HG02588 (cell line): ENCODE measurements around the gene HCFC1.

Source experiments
- ATAC-seq: cut with Tn5 transposase; IDR thresholded peaks from one replicate; pipeline ENCODE4 v1.9.1; 2021; ENCODE audit warnings: mild to moderate bottlenecking, moderate library complexity; ENCODE audit not compliant: unreplicated experiment

Gene HCFC1

DNA sequence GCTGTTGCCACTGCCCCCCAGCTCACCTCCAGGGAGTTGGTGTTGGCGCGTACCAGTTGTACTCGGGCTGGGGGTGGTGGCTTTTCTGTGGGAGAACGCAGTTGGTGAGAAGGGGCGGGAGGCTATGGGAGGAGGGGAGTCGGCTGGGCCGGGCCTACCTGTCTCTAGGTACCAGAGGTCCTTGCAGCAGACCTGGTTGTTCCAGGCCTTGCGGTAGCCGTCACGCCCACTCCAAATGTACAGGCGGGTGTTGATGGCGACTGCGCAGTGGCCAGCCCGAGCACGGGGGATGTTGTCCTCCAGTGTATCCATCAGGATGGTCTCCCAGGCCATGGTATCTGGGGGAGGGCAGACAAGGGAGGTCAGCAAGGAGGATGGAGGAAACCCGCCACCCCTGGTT is 11.5 kb downstream of the HCFC1 start:
- no peak for ATAC-seq

DNA sequence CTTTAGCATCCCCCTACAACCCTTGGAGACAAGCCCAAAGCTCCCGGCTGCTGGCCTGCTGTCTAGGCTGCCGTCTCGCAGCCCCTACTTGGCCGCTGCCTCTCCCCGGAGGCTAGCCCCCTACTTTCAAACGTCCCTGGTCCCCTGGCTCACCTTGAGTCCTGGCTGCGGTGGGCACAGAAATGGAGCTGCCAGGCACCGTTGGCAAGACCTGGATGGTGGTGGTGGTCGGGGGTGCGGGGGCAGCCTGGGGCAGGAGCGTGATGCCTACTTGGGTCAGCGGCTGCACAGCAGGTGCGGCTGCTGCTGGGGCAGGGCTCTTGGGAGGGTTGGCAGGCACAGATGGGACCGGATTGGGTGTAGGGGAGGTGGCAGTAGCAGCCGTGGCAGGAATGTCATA is 12.0 kb downstream of the HCFC1 start:
- ATAC-seq: no peak

DNA sequence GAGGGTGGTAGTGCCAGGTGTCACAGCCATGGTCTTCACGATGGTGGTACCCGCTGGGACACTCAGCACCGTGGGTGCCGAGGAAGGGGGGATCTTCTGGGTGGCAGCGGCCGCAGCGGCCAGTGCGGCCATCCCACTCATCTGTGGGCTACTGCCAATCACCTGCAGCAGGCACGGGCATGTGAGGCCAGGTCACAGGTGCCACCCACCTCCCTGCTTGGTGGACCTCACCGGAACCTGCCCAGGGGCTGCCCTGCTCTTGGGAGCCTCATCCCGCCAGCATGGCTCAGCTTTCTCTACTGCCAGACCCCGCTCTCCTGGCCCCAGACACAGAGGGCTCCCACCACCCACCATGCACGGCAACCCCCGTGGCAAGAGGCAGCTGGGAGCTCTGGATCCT is 13.0 kb downstream of the HCFC1 start:
- ATAC-seq: no peak

DNA sequence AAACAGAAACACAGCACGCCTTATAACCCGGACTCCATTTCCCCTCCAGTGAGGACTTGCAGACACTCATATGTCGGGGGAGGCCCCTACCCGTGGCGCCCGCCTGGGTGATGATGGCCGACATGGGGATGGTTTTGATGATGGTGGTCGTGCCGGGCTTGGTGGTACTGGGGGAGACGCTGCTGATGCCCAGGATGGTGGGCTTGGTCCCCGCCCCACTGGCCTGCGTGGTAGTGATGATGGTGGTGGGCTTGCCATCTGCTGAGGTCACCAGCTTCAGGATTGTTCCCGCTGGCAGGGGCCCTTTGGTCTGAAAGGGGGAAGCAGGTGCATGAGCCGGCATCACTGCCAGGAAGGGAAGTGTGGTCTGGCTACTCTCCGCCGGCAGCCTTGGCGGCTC is 14.4 kb downstream of the HCFC1 start:
- no peak for ATAC-seq

DNA sequence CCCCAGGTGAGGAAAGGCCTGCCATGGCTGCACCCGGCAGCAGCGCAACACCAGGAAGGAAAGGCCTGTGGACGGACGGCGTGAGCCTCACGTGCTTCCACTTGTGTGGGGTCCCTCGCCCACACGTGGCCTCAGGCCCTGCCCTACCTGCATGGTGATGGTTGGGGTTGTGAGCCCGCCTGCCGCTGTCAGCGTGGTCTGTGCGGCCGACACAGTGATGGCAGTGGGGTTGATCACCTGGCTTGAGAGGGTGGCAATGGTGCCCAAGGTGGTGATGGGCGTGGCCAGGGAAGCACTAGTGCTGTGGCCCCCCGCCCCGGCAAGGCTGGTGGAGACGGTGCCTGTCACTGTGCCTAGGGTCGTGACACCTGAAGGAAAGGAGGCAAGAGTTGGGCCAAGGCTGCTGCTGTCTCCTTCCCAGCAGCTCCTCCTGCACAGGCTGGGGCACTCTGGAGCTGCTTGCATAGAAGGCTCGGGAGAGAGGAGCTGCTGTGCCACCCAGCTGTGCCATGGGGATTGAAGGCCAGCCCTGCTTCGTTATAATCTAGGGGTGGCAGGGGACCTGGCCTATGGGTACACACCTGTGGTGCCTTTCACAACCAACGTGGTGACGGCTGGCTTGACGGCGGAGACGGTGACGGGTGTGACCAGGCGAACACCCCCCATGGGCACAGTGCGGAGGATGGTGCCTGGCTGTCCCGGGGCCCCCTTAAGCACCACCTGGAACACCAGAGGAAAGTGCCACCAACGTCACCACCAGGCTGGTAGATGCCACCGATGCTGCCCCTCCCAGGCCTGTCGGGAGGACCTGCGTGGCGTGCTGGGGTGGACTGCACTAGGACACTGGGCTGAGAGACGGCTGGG is 15.3 kb downstream of the HCFC1 start:
- no peak for ATAC-seq

DNA sequence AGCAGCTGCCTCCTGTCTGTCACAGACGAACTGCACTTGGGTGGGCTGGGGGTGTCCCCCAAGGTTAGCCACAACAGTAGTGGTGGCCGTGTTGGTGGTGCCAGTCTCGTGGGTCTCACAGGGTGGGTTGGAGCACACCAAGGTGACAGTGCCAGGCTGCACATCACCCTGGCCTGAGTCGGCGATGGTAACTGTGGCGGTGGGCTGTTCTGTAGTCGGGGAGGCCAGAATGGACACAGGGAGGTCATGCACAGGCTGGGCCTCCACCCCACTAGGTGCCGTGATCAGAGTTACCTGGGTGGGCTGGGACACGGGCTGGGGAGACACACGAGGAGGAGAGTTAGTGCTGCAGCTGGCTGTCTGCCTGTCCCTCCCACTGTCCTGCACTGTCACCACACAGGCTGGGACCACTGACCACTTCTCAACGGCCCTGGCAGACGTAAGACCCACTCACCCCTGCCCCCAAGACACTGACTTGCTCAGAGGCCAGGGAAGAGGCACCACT is 16.3 kb downstream of the HCFC1 start:
- ATAC-seq: no peak

DNA sequence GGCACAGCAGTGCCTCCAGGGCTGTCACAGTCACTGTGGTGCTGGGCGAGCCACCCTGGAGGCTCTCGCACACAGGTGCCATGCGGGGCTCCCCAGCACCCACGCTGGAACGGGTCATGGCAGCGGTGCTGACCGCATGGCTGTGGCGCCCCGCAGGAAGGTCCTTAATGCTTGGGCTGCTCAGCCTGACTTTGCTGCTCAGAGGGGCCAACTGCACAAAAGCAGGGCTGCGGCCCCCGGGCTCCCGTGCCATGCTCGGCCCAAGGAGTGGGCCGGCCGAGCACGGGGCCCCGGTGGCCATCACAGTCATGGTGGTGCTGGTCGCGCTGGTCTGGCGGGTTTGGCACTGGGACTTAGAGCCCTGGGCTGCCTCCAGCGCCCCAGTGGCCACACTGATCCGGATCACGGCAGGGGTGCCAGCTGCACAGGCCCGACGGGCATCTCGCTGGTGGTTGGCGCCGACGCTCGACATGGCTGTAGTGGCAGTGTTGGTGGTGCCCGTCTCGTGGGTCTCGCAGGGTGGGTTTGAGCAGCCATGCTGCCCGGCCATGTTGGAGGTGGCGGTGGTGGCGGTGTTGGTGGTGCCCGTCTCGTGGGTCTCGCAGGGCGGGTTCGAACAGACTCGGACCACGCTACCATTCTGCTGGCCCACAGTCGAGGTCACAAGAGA is 16.9 kb downstream of the HCFC1 start:
- ATAC-seq: no peak

DNA sequence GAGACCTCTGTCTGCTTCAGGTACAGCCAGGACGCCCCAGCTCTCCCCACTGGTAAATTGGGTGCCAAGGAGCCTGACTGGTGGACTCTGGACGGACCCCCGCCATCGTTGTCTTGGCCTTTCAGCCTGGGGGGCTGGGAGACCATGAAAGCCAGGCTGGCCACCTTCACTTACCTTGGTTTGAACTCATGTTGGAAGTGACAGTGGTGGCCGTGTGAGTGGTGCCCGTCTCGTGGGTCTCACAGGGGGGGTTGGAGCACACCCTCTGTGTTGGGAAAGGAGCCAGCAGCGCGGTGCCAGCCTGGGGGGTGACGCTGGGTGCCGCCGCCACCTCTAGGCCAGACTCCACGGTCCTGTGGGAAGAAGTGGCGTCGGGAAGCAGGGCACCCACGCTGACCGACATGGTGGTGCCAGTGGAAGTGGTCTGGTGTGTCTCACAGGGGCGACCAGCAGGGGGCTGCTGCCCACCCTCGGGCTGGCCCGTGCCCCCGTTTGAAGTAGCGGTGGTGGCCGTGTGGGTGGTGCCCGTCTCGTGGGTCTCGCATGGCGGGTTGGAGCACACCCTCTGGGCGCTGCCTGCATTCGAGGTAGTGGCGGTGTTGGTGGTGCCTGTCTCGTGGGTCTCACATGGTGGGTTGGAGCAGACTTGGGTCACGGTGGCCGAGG is 17.6 kb downstream of the HCFC1 start:
- ATAC-seq: no peak

DNA sequence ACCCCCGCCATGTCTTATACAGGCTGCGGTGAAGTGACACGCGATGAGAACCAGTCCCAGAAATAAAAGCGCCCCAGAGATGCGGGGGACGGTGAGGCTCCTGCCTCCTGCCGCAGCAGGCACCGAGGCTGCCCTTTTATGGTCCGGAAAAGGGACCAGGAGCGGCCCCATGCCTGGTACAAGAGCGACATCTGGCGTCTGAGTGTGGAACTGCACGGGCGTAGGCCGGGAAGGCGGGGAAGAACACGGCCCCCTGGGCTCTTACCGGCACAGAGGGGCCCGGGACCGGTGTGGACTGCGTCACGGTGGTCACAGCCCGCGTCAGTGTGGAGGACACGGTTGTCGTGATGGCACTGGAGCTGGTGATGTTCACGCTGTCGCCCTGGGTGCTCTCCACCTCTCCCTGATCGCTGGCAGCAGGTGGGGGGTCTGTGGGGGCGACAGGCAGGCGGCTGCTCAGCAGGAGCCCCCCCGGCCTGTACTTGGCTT is 18.2 kb downstream of the HCFC1 start:
- no peak for ATAC-seq

DNA sequence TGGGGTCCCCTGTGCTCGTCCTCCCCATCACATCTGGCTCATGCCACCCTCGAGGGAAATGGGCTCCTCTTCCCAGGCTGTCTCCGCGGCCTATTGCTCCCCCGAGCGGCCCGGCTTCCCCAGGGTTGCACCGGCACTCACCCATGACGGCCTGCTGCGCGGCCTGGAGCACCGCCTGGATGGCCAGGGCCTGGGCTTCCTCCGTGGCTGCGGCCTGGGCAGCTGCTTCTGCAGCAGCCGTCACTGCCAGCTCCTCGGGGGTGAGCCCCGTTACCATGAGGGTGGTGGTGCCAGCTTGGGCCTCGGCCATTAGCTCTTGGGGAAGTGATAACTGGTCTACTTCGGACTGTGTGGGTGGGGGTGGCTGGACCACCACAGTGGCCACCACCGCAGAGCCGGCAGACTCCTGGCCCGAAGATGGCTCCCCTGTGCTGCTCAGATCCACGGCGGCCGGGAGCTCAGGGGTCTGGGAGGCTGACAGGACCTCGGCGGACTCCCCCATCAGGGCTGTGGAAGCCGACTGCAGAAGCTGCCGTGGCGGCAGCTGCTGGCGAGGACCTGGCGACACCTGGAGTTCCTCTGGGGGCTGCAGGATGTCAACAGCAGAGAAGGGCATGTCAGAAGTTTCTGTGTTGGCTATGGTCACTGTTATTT is 19.1 kb downstream of the HCFC1 start:
- no peak for ATAC-seq

DNA sequence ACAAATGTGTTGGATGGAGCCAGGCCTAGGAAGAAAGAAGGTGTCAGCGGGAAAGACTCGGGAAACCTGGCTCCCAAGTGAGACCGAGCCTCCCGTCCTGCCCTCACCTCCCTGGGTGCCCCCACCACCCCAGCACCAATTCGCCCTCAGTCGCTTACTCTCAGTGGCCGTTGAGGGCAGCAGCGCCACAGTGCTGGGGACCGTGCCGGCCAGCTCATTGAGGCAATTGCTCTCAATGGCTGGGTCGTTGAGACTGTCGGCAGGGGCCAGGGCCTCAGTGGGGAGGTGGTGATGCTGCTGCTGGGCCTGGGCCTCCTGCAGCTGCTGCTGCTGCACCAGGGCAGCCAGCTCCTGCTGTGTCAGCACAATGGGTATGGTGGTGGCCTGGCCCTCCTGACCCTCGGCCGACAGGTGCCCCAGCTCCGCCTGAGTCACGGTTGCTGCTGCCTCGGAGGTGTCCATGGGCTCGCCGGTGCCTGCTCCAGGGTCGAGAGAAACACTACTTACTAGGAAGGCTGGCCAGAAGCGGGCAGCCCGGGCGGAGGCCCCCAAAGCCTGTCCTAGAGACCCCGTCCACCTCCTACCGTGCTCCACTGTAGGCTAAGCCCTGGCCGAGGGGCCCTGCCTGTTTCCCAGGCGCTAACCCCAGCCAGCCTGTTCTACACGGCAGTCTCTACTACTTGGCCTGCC is 19.8 kb downstream of the HCFC1 start:
- ATAC-seq: no peak

DNA sequence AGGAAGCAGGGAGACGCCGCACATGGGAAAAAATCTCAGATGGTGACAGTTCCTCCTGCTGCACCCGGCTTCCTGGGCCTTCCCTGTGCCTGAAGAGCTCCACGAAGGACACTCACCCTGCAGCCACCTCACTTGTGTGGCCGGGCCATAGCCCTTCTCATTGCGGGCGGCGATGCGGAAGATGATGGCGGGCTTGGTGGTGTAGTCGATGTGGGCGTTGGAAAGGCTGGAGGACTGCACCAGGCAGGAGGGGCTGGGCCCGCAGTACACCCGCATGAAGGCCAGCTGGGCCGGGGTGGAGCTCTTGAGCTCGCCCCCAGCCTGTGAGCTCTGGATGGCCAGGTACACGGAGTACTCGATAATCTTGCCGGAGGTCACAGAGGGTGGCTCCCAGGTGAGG is 21.5 kb downstream of the HCFC1 start:
- ATAC-seq: no peak

DNA sequence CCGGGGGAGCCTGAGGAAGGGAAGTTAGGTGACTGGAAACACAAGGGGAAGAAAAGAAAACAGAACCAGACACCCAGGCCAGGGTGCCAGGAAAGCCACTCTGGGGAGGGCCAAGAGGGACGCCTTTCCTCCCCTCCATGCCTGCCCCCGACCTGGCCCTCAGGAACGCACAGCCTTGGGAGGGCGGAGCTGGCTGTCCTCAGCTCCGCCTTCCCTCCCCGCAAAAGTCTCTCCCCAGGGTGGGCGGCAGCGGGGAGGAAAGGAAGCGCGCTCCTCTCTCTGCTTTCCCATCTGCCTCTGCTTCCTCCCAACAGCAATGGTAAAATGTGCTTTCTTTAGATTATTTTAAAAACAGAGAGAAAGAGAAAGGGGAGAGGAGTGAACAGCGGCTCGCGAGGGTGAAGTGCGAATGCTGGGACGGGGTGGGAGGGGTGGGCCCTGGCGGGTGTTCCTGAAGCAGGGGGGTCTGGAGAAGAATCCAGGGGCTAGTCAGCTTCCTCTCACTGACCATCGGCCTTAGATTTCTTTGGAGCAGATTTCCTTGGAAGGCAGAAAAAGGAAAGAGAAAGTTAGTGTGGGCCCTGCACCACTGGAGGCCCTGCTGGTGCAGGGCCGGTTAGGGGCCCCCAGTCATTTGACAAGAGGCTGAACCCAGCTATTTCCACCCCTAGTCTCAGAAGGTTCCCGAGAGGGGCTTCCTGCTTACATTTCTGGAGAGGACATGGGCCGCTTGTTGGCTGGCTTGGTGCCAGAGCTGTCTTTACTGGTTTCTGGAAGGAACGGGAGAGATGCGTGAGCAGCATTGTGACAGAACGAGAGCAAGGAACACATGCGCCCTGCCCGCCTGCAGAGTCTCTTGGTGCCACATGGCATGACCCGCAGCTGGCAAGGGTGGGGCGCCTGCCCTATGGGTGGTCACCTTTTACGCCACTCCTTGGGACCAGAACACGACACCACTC is 22.5 kb downstream of the HCFC1 start:
- no peak for ATAC-seq

DNA sequence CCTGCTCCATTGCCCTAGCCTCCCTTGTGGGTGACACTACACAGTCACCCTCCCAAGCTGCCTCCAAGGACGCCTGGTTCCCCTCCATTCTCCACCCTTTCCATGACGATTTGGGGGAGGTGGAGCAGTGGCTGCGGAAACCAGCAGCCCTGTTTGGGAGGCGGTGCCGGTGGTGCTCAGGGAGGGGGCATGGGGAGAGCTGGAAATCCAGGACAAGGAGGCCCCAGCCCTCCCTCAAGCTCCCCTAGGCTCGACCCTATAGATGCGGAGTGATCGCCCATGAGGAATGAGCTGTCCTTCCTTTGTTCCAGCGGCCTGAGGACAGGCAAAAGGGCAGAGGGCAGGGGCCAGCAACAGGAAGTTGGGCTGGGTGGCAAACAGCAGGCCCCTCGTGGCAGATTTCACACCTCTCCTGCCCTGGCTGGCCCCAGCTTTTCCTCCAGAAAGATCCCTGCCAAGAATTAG is 23.6 kb downstream of the HCFC1 start:
- no peak for ATAC-seq

DNA sequence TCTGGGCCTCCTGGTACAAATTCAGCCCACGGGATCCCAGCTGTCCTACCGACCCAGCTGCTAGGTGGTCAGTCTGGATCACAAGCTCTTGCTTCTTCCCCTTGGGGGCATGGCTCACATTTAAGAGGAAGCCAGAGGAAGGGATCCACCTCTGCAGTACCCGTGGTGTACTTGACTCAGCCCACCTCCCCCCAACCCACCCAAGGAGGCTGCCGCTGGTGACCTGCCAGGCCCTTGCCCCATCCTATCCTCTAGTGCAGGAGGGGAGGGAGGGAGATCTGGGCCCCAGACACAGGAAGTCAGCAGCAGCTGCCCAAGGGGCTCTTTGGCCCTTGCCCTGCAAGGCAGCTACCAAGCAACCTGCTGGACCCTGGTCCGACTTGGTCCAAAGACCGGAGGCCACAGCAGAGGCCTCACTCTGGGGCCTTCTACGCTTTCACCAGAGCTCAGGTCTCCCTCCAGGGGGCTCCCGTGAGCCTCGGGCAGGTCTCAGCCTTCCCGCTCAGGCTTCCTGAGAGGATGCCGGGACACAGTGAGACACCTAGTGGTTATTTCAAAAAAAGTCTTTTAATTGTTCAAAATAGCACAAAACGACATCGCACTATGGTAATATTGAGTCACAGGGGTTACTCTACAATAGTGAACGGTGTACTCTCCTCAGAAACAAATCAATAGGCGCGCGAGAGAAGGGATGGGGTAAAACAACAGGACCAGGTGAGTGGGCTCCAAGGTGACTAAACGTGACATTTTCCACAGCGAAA is 24.4 kb downstream of the HCFC1 start:
- no peak for ATAC-seq

DNA sequence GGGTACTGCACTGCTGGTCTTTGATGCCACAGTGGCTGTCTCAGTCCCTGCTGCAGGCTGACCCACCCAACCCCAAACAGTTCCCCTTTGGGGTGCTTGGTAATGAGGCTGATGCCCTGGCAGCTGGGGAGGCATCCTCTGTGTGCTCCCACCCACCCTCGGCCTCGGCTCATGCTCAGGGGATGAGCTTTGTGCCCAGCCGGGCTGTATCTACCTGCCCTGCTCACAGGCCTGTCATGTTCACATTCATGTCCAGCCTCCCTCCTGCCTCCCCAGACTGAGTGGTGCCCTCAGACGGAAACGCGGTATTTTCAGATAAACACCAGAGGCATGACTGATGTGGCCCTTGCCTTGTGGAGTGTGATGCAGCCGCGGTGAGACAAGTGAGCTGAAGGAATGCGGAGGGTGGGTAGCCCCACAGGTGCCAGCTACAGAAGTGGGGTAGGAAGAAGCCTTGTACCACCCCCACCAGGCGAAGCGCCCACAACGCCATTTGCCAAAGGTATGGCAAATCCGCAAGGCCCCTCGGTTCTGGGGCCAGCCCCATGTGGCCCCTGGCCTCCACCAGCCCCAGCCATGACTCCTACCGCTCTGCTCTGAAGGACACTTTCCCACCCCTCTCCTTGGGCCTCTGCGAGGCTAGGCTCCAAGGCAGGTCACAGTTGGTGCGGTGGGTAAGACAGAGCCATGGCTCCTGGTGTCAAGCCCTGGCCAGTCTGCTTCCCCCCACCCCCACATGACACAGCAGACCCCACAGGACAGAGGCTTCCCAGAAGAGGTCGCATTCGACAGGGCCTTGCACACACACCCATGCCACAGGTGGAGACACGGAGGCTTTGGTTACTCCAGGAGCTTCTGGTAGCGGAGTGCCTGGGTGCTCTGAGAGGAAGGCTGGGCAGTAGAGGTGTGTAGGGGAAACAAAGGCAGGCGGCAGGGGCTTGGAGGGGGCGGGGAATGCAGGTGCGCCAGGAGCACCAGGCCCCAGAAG is 25.4 kb downstream of the HCFC1 start:
- no peak for ATAC-seq

DNA sequence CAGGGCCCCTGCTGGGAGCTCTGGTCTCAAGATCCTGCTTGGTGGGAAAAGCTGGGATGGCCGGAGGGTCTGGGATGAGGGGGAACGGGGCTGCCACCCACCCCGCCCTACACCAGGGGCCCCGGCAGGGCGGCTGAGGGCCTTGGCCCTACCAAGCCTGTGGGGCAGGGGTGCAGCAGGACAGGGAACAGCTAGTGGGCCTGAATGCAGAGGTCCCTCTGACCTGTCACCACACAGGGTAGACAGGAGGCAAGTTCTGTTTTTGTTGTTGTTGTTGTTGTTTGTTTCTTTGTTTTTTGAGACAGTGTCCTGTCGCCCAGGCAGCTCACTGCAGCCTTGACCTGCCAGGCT is 26.8 kb downstream of the HCFC1 start:
- ATAC-seq: no peak
